H7 (cell line): Measurements from ENCODE around the gene TMEM255B. TPM values are rescaled to one million over a fixed set of nuclear protein-coding genes. Genes with fewer than 3 reads are reported as not detected.

ENCODE experiments used
- DNase-seq: peaks from one replicate; pipeline ENCODE4 v3.0.0; 2012
- H3K27me3 ChIP-seq: 2 replicates; pipeline ENCODE4 v1.6.0; 2011; ENCODE audit warnings: mild to moderate bottlenecking, low read length; ENCODE audit not compliant: control insufficient read depth, insufficient read depth
- H3K36me3 ChIP-seq: replicated peaks from 2 replicates; pipeline ENCODE4 v1.5.1; 2011; ENCODE audit warnings: low read length; ENCODE audit not compliant: control insufficient read depth, insufficient read depth
- H3K4me3 ChIP-seq: 2 replicates; pipeline ENCODE4 v1.5.1; 2011; ENCODE audit warnings: low read depth, mild to moderate bottlenecking, control low read depth, low read length, moderate library complexity; ENCODE audit not compliant: insufficient read depth
- total RNA-seq: library from RNA; depleted of rRNA; stranded (reverse); fragments of >200 nt; shearing (Covaris generic); gene quantifications from 2 replicates; pipeline ENCODE4 v1.2.3, GENCODE V29; 2014

TMEM255B gene
- total RNA-seq, 1 experiment from 2014 or later = 2.7 TPM

- H3K36me3 ChIP-seq = no peaks in the 10 kb centered on the region
- no peaks in the 10 kb centered on the region for H3K27me3 ChIP-seq
- no peak for DNase-seq
- H3K4me3 ChIP-seq = no peak overlapping the region
Observed at GRCh38 chr13:113834496-113835200, 75.6 kb downstream of the TMEM255B start.

- no peaks in the 10 kb centered on the region for H3K27me3 ChIP-seq
- no peak overlapping the region for H3K4me3 ChIP-seq
- DNase-seq = no peak
- H3K36me3 ChIP-seq = no peaks in the 10 kb centered on the region
Observed at GRCh38 chr13:113835461-113836270, 76.6 kb downstream of the TMEM255B start.

- H3K27me3 ChIP-seq = no peaks in the 10 kb centered on the region
- no peak overlapping the region for H3K4me3 ChIP-seq
- H3K36me3 ChIP-seq = no peaks in the 10 kb centered on the region
- no peak for DNase-seq
Observed at GRCh38 chr13:113836768-113837559, 77.9 kb downstream of the TMEM255B start.

- no peak overlapping the region for H3K4me3 ChIP-seq
- no peak for DNase-seq
- no peaks in the 10 kb centered on the region for H3K27me3 ChIP-seq
- no peaks in the 10 kb centered on the region for H3K36me3 ChIP-seq
Observed at GRCh38 chr13:113837560-113838355, 78.7 kb downstream of the TMEM255B start.

GRCh38 chr13:113838711-113839201, 79.7 kb downstream of the TMEM255B start:
- no peak for DNase-seq
- Histone ChIP-seq H3K4me3 (no peak overlapping the region), H3K27me3 (no peaks in the 10 kb centered on the region), H3K36me3 (no peaks in the 10 kb centered on the region)

GRCh38 chr13:113839536-113840204, 80.6 kb downstream of the TMEM255B start:
- Histone ChIP-seq H3K27me3 (no peaks in the 10 kb centered on the region), H3K36me3 (no peaks in the 10 kb centered on the region), H3K4me3 (no peak overlapping the region)
- DNase-seq = no peak

- DNase-seq = no peak
- Histone ChIP-seq H3K36me3 (no peaks in the 10 kb centered on the region), H3K4me3 (no peak overlapping the region), H3K27me3 (no peaks in the 10 kb centered on the region)
Observed at GRCh38 chr13:113840541-113841352, 81.7 kb downstream of the TMEM255B start.

GRCh38 chr13:113841353-113841650, 82.3 kb downstream of the TMEM255B start:
- DNase-seq = no peak
- Histone ChIP-seq H3K4me3 (no peak overlapping the region), H3K36me3 (no peaks in the 10 kb centered on the region), H3K27me3 (no peaks in the 10 kb centered on the region)

GRCh38 chr13:113842336-113843062, 83.5 kb downstream of the TMEM255B start:
- Histone ChIP-seq H3K36me3 (no peaks in the 10 kb centered on the region), H3K27me3 (no peaks in the 10 kb centered on the region), H3K4me3 (no peak overlapping the region)
- no peak for DNase-seq

- no peaks in the 10 kb centered on the region for H3K36me3 ChIP-seq
- no peak for DNase-seq
- H3K4me3 ChIP-seq = no peak overlapping the region
- H3K27me3 ChIP-seq = no peaks in the 10 kb centered on the region
Observed at GRCh38 chr13:113843063-113843654, 84.1 kb downstream of the TMEM255B start.

- H3K36me3 ChIP-seq = no peaks in the 10 kb centered on the region
- no peak overlapping the region for H3K4me3 ChIP-seq
- no peaks in the 10 kb centered on the region for H3K27me3 ChIP-seq
- peak; percentile 28 for DNase-seq
Observed at GRCh38 chr13:113843864-113844556, 85.0 kb downstream of the TMEM255B start.

- H3K4me3 ChIP-seq = no peak overlapping the region
- H3K27me3 ChIP-seq = no peaks in the 10 kb centered on the region
- peak; percentile 25 for DNase-seq
- no peaks in the 10 kb centered on the region for H3K36me3 ChIP-seq
Observed at GRCh38 chr13:113845055-113845454, 86.0 kb downstream of the TMEM255B start.
